H9 (cell line): ENCODE measurements around the gene PJA1. TPM values are rescaled to one million over a fixed set of nuclear protein-coding genes. Genes with fewer than 3 reads are reported as not detected.

Experiments
- DNase-seq: peaks from one replicate; pipeline ENCODE4 v3.0.0-alpha.2; 2017
- H2AFZ ChIP-seq: one replicate; pipeline ENCODE4 v1.6.1; 2013; ENCODE audit warnings: mild to moderate bottlenecking, low read length, control low read depth, moderate library complexity
- H2AK5ac ChIP-seq: 2 replicates; pipeline ENCODE4 v1.6.1; 2013; ENCODE audit warnings: low read length, control low read depth, mixed read lengths; ENCODE audit not compliant: insufficient read length
- H2BK120ac ChIP-seq: one replicate; pipeline ENCODE4 v1.6.1; 2013; ENCODE audit warnings: low read depth, mild to moderate bottlenecking, low read length, control low read depth, inconsistent platforms; ENCODE audit not compliant: poor library complexity, severe bottlenecking
- H2BK12ac ChIP-seq: 2 replicates; pipeline ENCODE4 v1.6.1; 2013; ENCODE audit warnings: low read length, control low read depth, mixed read lengths, low read depth; ENCODE audit not compliant: insufficient read length
- H2BK15ac ChIP-seq: 2 replicates; pipeline ENCODE4 v1.6.1; 2013; ENCODE audit warnings: low read depth, low read length, control low read depth
- H2BK20ac ChIP-seq: one replicate; pipeline ENCODE4 v1.6.1; 2013; ENCODE audit warnings: low read depth, mild to moderate bottlenecking, low read length, control low read depth, inconsistent platforms; ENCODE audit not compliant: poor library complexity, severe bottlenecking
- H2BK5ac ChIP-seq: 2 replicates; pipeline ENCODE4 v1.6.1; 2013; ENCODE audit warnings: low read length, control low read depth, mixed read lengths; ENCODE audit not compliant: insufficient read length
- H3K14ac ChIP-seq: 2 replicates; pipeline ENCODE4 v1.6.1; 2013; ENCODE audit warnings: low read length, control low read depth; ENCODE audit not compliant: insufficient read depth
- H3K18ac ChIP-seq: 2 replicates; pipeline ENCODE4 v1.6.1; 2013; ENCODE audit warnings: low read depth, mild to moderate bottlenecking, mixed read lengths, low read length, control low read depth; ENCODE audit not compliant: insufficient read length
- H3K23ac ChIP-seq: 2 replicates; pipeline ENCODE4 v1.6.1; 2013; ENCODE audit warnings: low read length, control low read depth, mixed read lengths, low read depth; ENCODE audit not compliant: insufficient read length
- H3K23me2 ChIP-seq: 2 replicates; pipeline ENCODE4 v1.6.1; 2013; ENCODE audit warnings: low read depth, mild to moderate bottlenecking, mixed read lengths, low read length, control low read depth; ENCODE audit not compliant: insufficient read length, poor library complexity, severe bottlenecking
- H3K27ac ChIP-seq: 2 replicates; pipeline ENCODE4 v1.5.1; 2013; ENCODE audit warnings: low read length, control low read depth, mixed read lengths, low read depth; ENCODE audit not compliant: insufficient read length
- H3K27me3 ChIP-seq: 2 replicates; pipeline ENCODE4 v1.6.1; 2013; ENCODE audit warnings: low read length, control low read depth, inconsistent platforms; ENCODE audit not compliant: insufficient read depth
- H3K4ac ChIP-seq: 2 replicates; pipeline ENCODE4 v1.6.1; 2013; ENCODE audit warnings: low read depth, mild to moderate bottlenecking, control low read depth, inconsistent platforms, low read length, moderate library complexity
- H3K4me1 ChIP-seq: 2 replicates; pipeline ENCODE4 v1.6.1; 2013; ENCODE audit warnings: low read length, control low read depth, inconsistent platforms; ENCODE audit not compliant: insufficient read depth
- H3K4me2 ChIP-seq: 2 replicates; pipeline ENCODE4 v1.6.1; 2013; ENCODE audit warnings: low read length, control low read depth, mixed read lengths; ENCODE audit not compliant: insufficient read length, insufficient read depth
- H3K56ac ChIP-seq: 2 replicates; pipeline ENCODE4 v1.6.1; 2013; ENCODE audit warnings: low read depth, mild to moderate bottlenecking, mixed read lengths, low read length, control low read depth; ENCODE audit not compliant: insufficient read length
- H3K79me1 ChIP-seq: 2 replicates; pipeline ENCODE4 v1.6.1; 2013; ENCODE audit warnings: low read depth, mild to moderate bottlenecking, moderate library complexity, low read length, control low read depth, inconsistent platforms; ENCODE audit not compliant: insufficient read depth, poor library complexity, severe bottlenecking
- H3K79me2 ChIP-seq: 2 replicates; pipeline ENCODE4 v1.6.1; 2013; ENCODE audit warnings: low read length, control low read depth, inconsistent platforms; ENCODE audit not compliant: insufficient read depth
- H3K9ac ChIP-seq: 2 replicates; pipeline ENCODE4 v1.6.1; 2013; ENCODE audit warnings: low read length, control low read depth, mixed read lengths; ENCODE audit not compliant: insufficient read length; ENCODE audit errors: extremely low read depth
- H3K9me3 ChIP-seq: one replicate; pipeline ENCODE4 v1.6.1; 2013; ENCODE audit warnings: low read depth, low read length, inconsistent platforms; ENCODE audit not compliant: control insufficient read depth
- H3T11ph ChIP-seq: one replicate; pipeline ENCODE4 v1.6.1; 2013; ENCODE audit warnings: mild to moderate bottlenecking, low read length, control low read depth, inconsistent platforms
- H4K20me1 ChIP-seq: one replicate; pipeline ENCODE4 v1.6.1; 2013; ENCODE audit not compliant: control insufficient read depth, insufficient read length, insufficient read depth
- H4K5ac ChIP-seq: 2 replicates; pipeline ENCODE4 v1.6.1; 2013; ENCODE audit warnings: low read depth, mild to moderate bottlenecking, mixed read lengths, low read length, control low read depth; ENCODE audit not compliant: insufficient read length
- H4K8ac ChIP-seq: replicated peaks from 2 replicates; pipeline ENCODE4 v1.6.1; 2013; ENCODE audit warnings: low read length, control low read depth, mixed read lengths, low read depth; ENCODE audit not compliant: insufficient read length
- H4K91ac ChIP-seq: 2 replicates; pipeline ENCODE4 v1.6.1; 2013; ENCODE audit warnings: low read depth, mild to moderate bottlenecking, moderate library complexity, mixed read lengths, low read length, control low read depth; ENCODE audit not compliant: insufficient read length
- H3K27ac Mint-ChIP-seq, 3 experiments: 2 replicates in 2 of 3; 3 replicates in 1 of 3; pipeline ENCODE4 v1.8.0; 2020 to 2021; ENCODE audit warnings: mixed read lengths in 3 of 3, mild to moderate bottlenecking in 1 of 3, moderate library complexity in 1 of 3
- H3K27me3 Mint-ChIP-seq: 2 replicates; pipeline ENCODE4 v1.8.0; 2021; ENCODE audit warnings: low read depth, mild to moderate bottlenecking, moderate library complexity, mixed read lengths
- H3K36me3 Mint-ChIP-seq, 3 experiments: 2 replicates in 2 of 3; 3 replicates in 1 of 3; pipeline ENCODE4 v1.8.0; 2020 to 2021; ENCODE audit warnings: low read depth in 3 of 3, mixed read lengths in 3 of 3; ENCODE audit not compliant: insufficient read depth in 1 of 3
- H3K4me1 Mint-ChIP-seq, 2 experiments: 2 replicates each; pipeline ENCODE4 v1.8.0; 2020; ENCODE audit warnings: mixed read lengths in 2 of 2
- H3K4me3 Mint-ChIP-seq, 2 experiments: 2 replicates in 1 of 2; 3 replicates in 1 of 2; pipeline ENCODE4 v1.8.0; 2020 to 2021; ENCODE audit warnings: mild to moderate bottlenecking in 2 of 2, mixed read lengths in 2 of 2, moderate library complexity in 1 of 2
- H3K9me3 Mint-ChIP-seq, 2 experiments: 2 replicates in 1 of 2; 3 replicates in 1 of 2; pipeline ENCODE4 v1.8.0; 2020; ENCODE audit warnings: mild to moderate bottlenecking in 2 of 2, mixed read lengths in 2 of 2, moderate library complexity in 1 of 2
- CTCF ChIP-seq: fragments of 200-600 bp; sonication (generic); conservative IDR thresholded peaks from 3 replicates; pipeline ENCODE4 v1.8.0; 2021; ENCODE audit warnings: antibody characterized with exemption, mild to moderate bottlenecking
- WGBS: extraction: QIAGEN DNeasy Blood & Tissue Kit; methylation state at CpG from one replicate; pipeline ENCODE4 v1.1.7; 2013; ENCODE audit warnings: missing lambda C conversion rate, low lambda C conversion rate, mixed read lengths; ENCODE audit not compliant: insufficient read length; ENCODE audit errors: extremely low coverage; 5-methylcytosine and 5-hydroxymethylcytosine counted together
- total RNA-seq: library from RNA; stranded (reverse); gene quantifications from 2 replicates; pipeline ENCODE4 v1.2.1, GENCODE V29; 2021

Gene PJA1
- total RNA-seq, 1 experiment from 2014 or later, result 41.4 TPM

- no peak overlapping the region for H3K9ac ChIP-seq
- no peaks in the 10 kb centered on the region for H4K20me1 ChIP-seq
- H3K27me3 ChIP-seq, result no peaks in the 10 kb centered on the region
- H4K91ac ChIP-seq, result no peak overlapping the region
- no peak overlapping the region for H2BK5ac ChIP-seq
- no peak overlapping the region for H2BK15ac ChIP-seq
- no peaks in the 10 kb centered on the region for H3K23me2 ChIP-seq
- H3K79me1 ChIP-seq, result no peaks in the 10 kb centered on the region
- TF ChIP-seq CTCF, result no peak
- H3K79me2 ChIP-seq, result no peaks in the 10 kb centered on the region
- H3K4me1 ChIP-seq, result no peaks in the 10 kb centered on the region
- H3K27ac ChIP-seq, result no peak overlapping the region
- H4K5ac ChIP-seq, result no peak overlapping the region
- H2BK20ac ChIP-seq, result no peak overlapping the region
- DNase-seq, result peak; percentile 56
- WGBS, result no CpG with 5 or more reads among the region's 12 CpGs
- H3K4ac ChIP-seq, result no peak overlapping the region
- Mint-ChIP-seq H3K27ac (no peak overlapping the region), H3K9me3 (peaks cover 76 to 78% of the 10 kb centered on the region in 2 experiments), H3K27me3 (peaks cover 61% of the 10 kb centered on the region), H3K36me3 (peaks cover 0 to 7% (median 5%) of the 10 kb centered on the region in 3 experiments; a peak in 4 of 7 replicates), H3K4me1 (peaks cover 10 to 18% of the 10 kb centered on the region in 2 experiments), H3K4me3 (no peak overlapping the region)
- no peak overlapping the region for H4K8ac ChIP-seq
- no peak overlapping the region for H3T11ph ChIP-seq
- no peak overlapping the region for H2AK5ac ChIP-seq
- no peak overlapping the region for H3K14ac ChIP-seq
- H2BK120ac ChIP-seq, result no peak overlapping the region
- H3K23ac ChIP-seq, result no peak overlapping the region
- H3K4me2 ChIP-seq, result no peak overlapping the region
- H2AFZ ChIP-seq, result no peak overlapping the region
- H3K56ac ChIP-seq, result no peak overlapping the region
- no peaks in the 10 kb centered on the region for H3K9me3 ChIP-seq
- H2BK12ac ChIP-seq, result no peak overlapping the region
- peak overlapping the region; percentile 34 for H3K18ac ChIP-seq
Measured at GRCh38 chrX:69179380-69179911, 14.2 kb upstream of the PJA1 start.
